ENCODE results near the gene KDM5C.
"Not testable (repeated sequence)": the region's sequence is repeated elsewhere in the genome, so short reads cannot be mapped to it uniquely, and the experiment has no call there.

Gene KDM5C

GRCh38 chrX:53196678-53197077, 28.3 kb downstream of the KDM5C start:
- Histone ChIP-seq H3K36me3 (ENCODE audit: insufficient read depth, low read length) (peaks cover 66% of the 10 kb centered on the region), H2AFZ (ENCODE audit: low read depth, low read length) (no peak overlapping the region), H3K4me3 (ENCODE audit: low read length) (no peak overlapping the region), H3K4me1 (ENCODE audit: insufficient read depth, low read length) (no peaks in the 10 kb centered on the region), H3K9me3 (ENCODE audit: low read length) (no peaks in the 10 kb centered on the region), H3K27me3 (ENCODE audit: insufficient read depth, low read length) (no peaks in the 10 kb centered on the region)

- Histone ChIP-seq H2AFZ (ENCODE audit: low read depth, low read length) (no peak overlapping the region), H3K4me1 (ENCODE audit: insufficient read depth, low read length) (no peaks in the 10 kb centered on the region), H3K9me3 (ENCODE audit: low read length) (no peaks in the 10 kb centered on the region), H3K4me3 (ENCODE audit: low read length) (no peak overlapping the region), H3K36me3 (ENCODE audit: insufficient read depth, low read length) (peaks cover 56% of the 10 kb centered on the region), H3K27me3 (ENCODE audit: insufficient read depth, low read length) (no peaks in the 10 kb centered on the region)
Measured at GRCh38 chrX:53195401-53195800, 29.6 kb downstream of the KDM5C start.

- Histone ChIP-seq H3K27me3 (ENCODE audit: insufficient read depth, low read length) (no peaks in the 10 kb centered on the region), H3K36me3 (ENCODE audit: insufficient read depth, low read length) (peaks cover 48% of the 10 kb centered on the region), H3K9me3 (ENCODE audit: low read length) (no peaks in the 10 kb centered on the region), H3K4me3 (ENCODE audit: low read length) (no peak overlapping the region), H2AFZ (ENCODE audit: low read depth, low read length) (no peak overlapping the region), H3K4me1 (ENCODE audit: insufficient read depth, low read length) (no peaks in the 10 kb centered on the region)
Measured at GRCh38 chrX:53194308-53194707, 30.7 kb downstream of the KDM5C start.

GRCh38 chrX:53193093-53193492, 31.9 kb downstream of the KDM5C start:
- H3K4me1 ChIP-seq (ENCODE audit: insufficient read depth, low read length): no peaks in the 10 kb centered on the region
- H3K9me3 ChIP-seq (ENCODE audit: low read length): no peaks in the 10 kb centered on the region
- H3K36me3 ChIP-seq (ENCODE audit: insufficient read depth, low read length): peaks cover 39% of the 10 kb centered on the region
- H2AFZ ChIP-seq (ENCODE audit: low read depth, low read length): no peak overlapping the region
- no peaks in the 10 kb centered on the region for H3K27me3 ChIP-seq (ENCODE audit: insufficient read depth, low read length)
- H3K4me3 ChIP-seq (ENCODE audit: low read length): no peak overlapping the region

GRCh38 chrX:53190363-53190960, 34.5 kb downstream of the KDM5C start:
- Histone ChIP-seq H3K36me3 (ENCODE audit: insufficient read depth, low read length) (peaks cover 22% of the 10 kb centered on the region), H3K9me3 (ENCODE audit: low read length) (no peaks in the 10 kb centered on the region), H3K27me3 (ENCODE audit: insufficient read depth, low read length) (no peaks in the 10 kb centered on the region), H3K4me3 (ENCODE audit: low read length) (no peak overlapping the region), H3K4me1 (ENCODE audit: insufficient read depth, low read length) (no peaks in the 10 kb centered on the region), H2AFZ (ENCODE audit: low read depth, low read length) (no peak overlapping the region)

- no peaks in the 10 kb centered on the region for H3K27me3 ChIP-seq (ENCODE audit: insufficient read depth, low read length)
- H3K9me3 ChIP-seq (ENCODE audit: low read length): no peaks in the 10 kb centered on the region
- H2AFZ ChIP-seq (ENCODE audit: low read depth, low read length): no peak overlapping the region
- peaks cover 6% of the 10 kb centered on the region for H3K36me3 ChIP-seq (ENCODE audit: insufficient read depth, low read length)
- no peaks in the 10 kb centered on the region for H3K4me1 ChIP-seq (ENCODE audit: insufficient read depth, low read length)
- no peak overlapping the region for H3K4me3 ChIP-seq (ENCODE audit: low read length)
Measured at GRCh38 chrX:53188763-53189162, 36.2 kb downstream of the KDM5C start.

GRCh38 chrX:53186351-53186750, 38.7 kb downstream of the KDM5C start:
- no peaks in the 10 kb centered on the region for H3K36me3 ChIP-seq (ENCODE audit: insufficient read depth, low read length)
- H3K4me1 ChIP-seq (ENCODE audit: insufficient read depth, low read length): no peaks in the 10 kb centered on the region
- H2AFZ ChIP-seq (ENCODE audit: low read depth, low read length): no peak overlapping the region
- H3K27me3 ChIP-seq (ENCODE audit: insufficient read depth, low read length): no peaks in the 10 kb centered on the region
- H3K9me3 ChIP-seq (ENCODE audit: low read length): no peaks in the 10 kb centered on the region
- H3K4me3 ChIP-seq (ENCODE audit: low read length): no peak overlapping the region

- no peaks in the 10 kb centered on the region for H3K9me3 ChIP-seq (ENCODE audit: low read length)
- no peak overlapping the region for H2AFZ ChIP-seq (ENCODE audit: low read depth, low read length)
- H3K36me3 ChIP-seq (ENCODE audit: insufficient read depth, low read length): no peaks in the 10 kb centered on the region
- H3K27me3 ChIP-seq (ENCODE audit: insufficient read depth, low read length): no peaks in the 10 kb centered on the region
- H3K4me1 ChIP-seq (ENCODE audit: insufficient read depth, low read length): no peaks in the 10 kb centered on the region
- no peak overlapping the region for H3K4me3 ChIP-seq (ENCODE audit: low read length)
Measured at GRCh38 chrX:53184836-53185235, 40.2 kb downstream of the KDM5C start.

GRCh38 chrX:53171356-53171755, 53.7 kb downstream of the KDM5C start:
- no peaks in the 10 kb centered on the region for H3K9me3 ChIP-seq (ENCODE audit: low read length)

GRCh38 chrX:53166103-53166502, 58.9 kb downstream of the KDM5C start:
- Histone ChIP-seq H2AFZ (ENCODE audit: low read depth, low read length) (no peak overlapping the region), H3K4me3 (ENCODE audit: low read length) (no peak overlapping the region), H3K27me3 (ENCODE audit: insufficient read depth, low read length) (no peaks in the 10 kb centered on the region), H3K36me3 (ENCODE audit: insufficient read depth, low read length) (no peaks in the 10 kb centered on the region), H3K9me3 (ENCODE audit: low read length) (no peaks in the 10 kb centered on the region), H3K4me1 (ENCODE audit: insufficient read depth, low read length) (peaks cover 2% of the 10 kb centered on the region)

More at GRCh38 chrX:53171356-53171755, 53.7 kb downstream of the KDM5C start:
- no peaks in the 10 kb centered on the region for H3K27me3 ChIP-seq (ENCODE audit: insufficient read depth, low read length)
- no peaks in the 10 kb centered on the region for H3K4me1 ChIP-seq (ENCODE audit: insufficient read depth, low read length)
- no peak overlapping the region for H2AFZ ChIP-seq (ENCODE audit: low read depth, low read length)
- H3K36me3 ChIP-seq (ENCODE audit: insufficient read depth, low read length): no peaks in the 10 kb centered on the region
- no peak overlapping the region for H3K4me3 ChIP-seq (ENCODE audit: low read length)

- H3K9me3 ChIP-seq (ENCODE audit: low read length): not testable (repeated sequence)
Measured at GRCh38 chrX:53164566-53164965, 60.4 kb downstream of the KDM5C start.

GRCh38 chrX:53163436-53163835, 61.6 kb downstream of the KDM5C start:
- Histone ChIP-seq H3K9me3 (ENCODE audit: low read length) (no peaks in the 10 kb centered on the region), H2AFZ (ENCODE audit: low read depth, low read length) (no peak overlapping the region), H3K27me3 (ENCODE audit: insufficient read depth, low read length) (no peaks in the 10 kb centered on the region), H3K4me3 (ENCODE audit: low read length) (no peak overlapping the region), H3K36me3 (ENCODE audit: insufficient read depth, low read length) (no peaks in the 10 kb centered on the region), H3K4me1 (ENCODE audit: insufficient read depth, low read length) (peaks cover 2% of the 10 kb centered on the region)

More at GRCh38 chrX:53164566-53164965, 60.4 kb downstream of the KDM5C start:
- not testable (repeated sequence) for H2AFZ ChIP-seq (ENCODE audit: low read depth, low read length); H3K4me3 ChIP-seq (ENCODE audit: low read length); H3K27me3 ChIP-seq (ENCODE audit: insufficient read depth, low read length); H3K4me1 ChIP-seq (ENCODE audit: insufficient read depth, low read length); H3K36me3 ChIP-seq (ENCODE audit: insufficient read depth, low read length)

- Histone ChIP-seq H3K4me1 (ENCODE audit: insufficient read depth, low read length) (peaks cover 2% of the 10 kb centered on the region), H3K27me3 (ENCODE audit: insufficient read depth, low read length) (no peaks in the 10 kb centered on the region), H3K36me3 (ENCODE audit: insufficient read depth, low read length) (no peaks in the 10 kb centered on the region), H3K4me3 (ENCODE audit: low read length) (no peak overlapping the region), H3K9me3 (ENCODE audit: low read length) (no peaks in the 10 kb centered on the region), H2AFZ (ENCODE audit: low read depth, low read length) (no peak overlapping the region)
Measured at GRCh38 chrX:53160297-53160983, 64.6 kb downstream of the KDM5C start.

GRCh38 chrX:53159184-53159583, 65.8 kb downstream of the KDM5C start:
- Histone ChIP-seq H3K4me1 (ENCODE audit: insufficient read depth, low read length) (peaks cover 2% of the 10 kb centered on the region), H3K9me3 (ENCODE audit: low read length) (no peaks in the 10 kb centered on the region), H3K4me3 (ENCODE audit: low read length) (no peak overlapping the region), H3K36me3 (ENCODE audit: insufficient read depth, low read length) (no peaks in the 10 kb centered on the region), H2AFZ (ENCODE audit: low read depth, low read length) (no peak overlapping the region), H3K27me3 (ENCODE audit: insufficient read depth, low read length) (no peaks in the 10 kb centered on the region)
